IPS DF 4.7 (cell line): ENCODE data around the gene PRDX5.

Experiments used
- DNase-seq: peaks from one replicate; pipeline ENCODE4 v3.0.0-alpha.2; 2013; ENCODE audit warnings: low spot score; ENCODE audit errors: extremely low read depth

PRDX5 gene

DNA sequence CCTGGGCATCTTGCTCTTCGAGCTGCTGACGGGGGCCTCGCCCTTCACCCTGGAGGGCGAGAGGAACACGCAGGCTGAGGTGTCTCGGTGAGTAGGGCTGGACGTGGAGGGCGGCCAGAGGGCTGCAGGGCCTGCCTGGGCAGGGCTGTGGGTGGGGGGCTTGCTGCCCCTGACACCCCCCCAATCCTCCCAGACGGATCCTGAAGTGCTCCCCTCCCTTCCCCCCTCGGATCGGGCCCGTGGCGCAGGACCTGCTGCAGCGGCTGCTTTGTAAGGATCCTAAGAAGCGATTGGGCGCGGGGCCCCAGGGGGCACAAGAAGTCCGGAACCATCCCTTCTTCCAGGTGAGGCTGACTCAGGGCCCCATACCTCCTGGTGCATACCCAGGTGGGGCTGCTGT, 43.7 kb downstream of the PRDX5 start:
- DNase-seq: no peak

DNA sequence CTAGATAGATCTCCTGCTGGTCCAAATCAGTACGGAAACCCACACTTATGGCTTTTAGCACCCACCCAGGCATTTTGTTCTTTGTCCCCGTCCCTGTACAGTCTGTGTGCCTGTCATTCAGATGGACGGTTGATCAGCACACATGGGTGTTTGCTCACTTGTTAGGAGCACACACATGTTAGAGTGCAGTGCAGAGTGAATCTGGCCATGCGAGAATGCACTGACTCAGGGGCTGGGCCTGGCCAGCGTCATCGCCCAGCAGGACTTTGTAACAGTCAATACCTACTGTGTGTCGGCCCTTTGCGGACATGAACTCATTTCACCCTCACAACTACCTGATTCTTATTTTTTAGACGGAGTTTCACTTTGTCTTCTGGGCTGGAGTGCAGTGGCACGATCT, 44.4 kb downstream of the PRDX5 start:
- DNase-seq: no peak

DNA sequence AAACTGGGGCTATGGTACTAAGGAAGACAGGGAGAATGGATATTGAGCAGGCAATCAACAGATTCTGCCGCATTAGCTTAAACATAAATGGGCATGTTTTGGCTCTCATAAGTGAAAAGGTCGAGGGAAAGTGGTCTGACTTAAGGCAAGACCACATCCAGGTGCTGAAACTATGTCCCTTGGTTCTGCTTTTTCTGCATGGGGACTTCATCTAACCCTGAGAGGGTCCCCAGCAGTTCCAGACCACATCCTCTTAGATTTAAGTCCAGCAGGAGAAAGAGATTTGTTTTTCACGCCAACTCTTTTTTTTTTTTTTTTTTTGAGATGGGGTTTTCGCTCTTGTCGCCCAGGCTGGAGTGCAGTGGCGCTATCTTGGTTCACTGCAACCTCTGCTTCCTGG, 46.5 kb downstream of the PRDX5 start:
- no peak for DNase-seq

DNA sequence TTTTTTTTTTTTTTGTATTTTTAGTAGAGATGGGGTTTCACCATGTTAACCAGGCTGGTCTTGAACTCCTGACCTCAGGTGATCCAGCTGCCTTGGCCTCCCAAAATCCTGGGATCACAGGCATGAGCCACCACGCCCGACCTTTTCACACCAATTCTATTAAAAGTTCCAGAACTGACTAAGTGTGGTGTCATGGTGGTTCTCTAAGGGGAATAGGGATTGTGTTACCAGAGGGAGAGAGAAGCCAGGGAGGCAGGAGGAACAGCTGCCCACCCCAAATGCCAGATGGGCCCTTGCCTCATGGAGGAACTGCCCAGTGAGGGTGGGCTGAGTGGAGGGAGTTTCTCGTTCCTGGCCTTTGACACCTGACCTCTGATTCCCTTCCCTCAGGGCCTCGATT, 47.0 kb downstream of the PRDX5 start:
- no peak for DNase-seq

GRCh38 chr11:64366751-64367150, 48.8 kb downstream of the PRDX5 start:
- no peak for DNase-seq

GRCh38 chr11:64367931-64368672, 50.2 kb downstream of the PRDX5 start:
- DNase-seq: no peak

DNA sequence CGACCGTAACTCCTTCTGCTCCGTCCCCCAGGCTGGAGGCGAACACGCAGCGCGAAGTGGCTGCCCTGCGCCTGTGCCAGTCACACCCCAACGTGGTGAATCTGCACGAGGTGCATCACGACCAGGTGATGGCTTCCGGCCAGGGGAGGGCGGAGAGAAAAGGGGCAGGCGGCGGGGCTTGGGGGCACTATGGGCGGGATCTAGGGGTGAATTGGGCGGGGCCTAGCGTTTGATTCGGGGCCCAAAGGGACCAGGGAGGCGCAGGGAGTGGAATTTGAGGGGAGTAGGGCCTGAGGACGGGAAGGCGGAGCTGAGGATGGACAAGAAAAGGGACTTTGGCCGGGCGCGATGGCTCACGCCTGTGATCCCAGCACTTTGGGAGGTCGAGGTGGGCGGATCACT, 50.8 kb downstream of the PRDX5 start:
- DNase-seq: no peak

GRCh38 chr11:64369440-64370421, 51.8 kb downstream of the PRDX5 start:
- DNase-seq: no peak

DNA sequence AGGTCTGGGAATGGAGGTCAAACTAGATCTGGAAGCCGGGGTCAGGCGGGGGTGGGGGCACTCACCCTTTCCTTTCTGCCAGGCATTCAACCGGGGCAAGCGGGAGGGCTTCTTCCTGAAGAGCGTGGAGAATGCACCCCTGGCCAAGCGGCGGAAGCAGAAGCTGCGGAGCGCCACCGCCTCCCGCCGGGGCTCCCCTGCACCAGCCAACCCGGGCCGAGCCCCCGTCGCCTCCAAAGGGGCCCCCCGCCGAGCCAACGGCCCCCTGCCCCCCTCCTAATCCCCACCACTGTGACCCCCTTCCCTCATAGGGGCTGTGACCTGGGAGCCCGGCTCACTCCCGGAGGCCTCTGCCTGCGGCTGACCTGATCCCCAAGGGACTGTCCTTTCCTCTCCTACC, 53.3 kb downstream of the PRDX5 start:
- DNase-seq: no peak
